GM19397 (cell line): Measurements from ENCODE around the gene DCST1.
A peak's percentile ranks its signal among the peaks of the same experiment; 100 is the strongest.
"Not testable (repeated sequence)": the region's sequence is repeated elsewhere in the genome, so short reads cannot be mapped to it uniquely, and the experiment has no call there.

Source experiments
- ATAC-seq: cut with Tn5 transposase; IDR thresholded peaks from one replicate; pipeline ENCODE4 v1.9.1; 2021; ENCODE audit warnings: mild to moderate bottlenecking, moderate library complexity; ENCODE audit not compliant: unreplicated experiment

The DCST1 gene

GRCh38 chr1:155033524-155033923, at the start of gene DCST1, which contains the start of gene DCST2:
Gene DCST1 (plus strand): TSS chr1:155033824. CDS start chr1:155034037, 213 bp downstream.
Gene DCST2 (minus strand): TSS chr1:155033781. CDS start chr1:155033701, 80 bp downstream.
- ATAC-seq: no peak

GRCh38 chr1:154986736-154987135, 46.9 kb upstream of the DCST1 start:
- not testable (repeated sequence) for ATAC-seq

- no peak for ATAC-seq
Observed at GRCh38 chr1:154987326-154987725, 46.3 kb upstream of the DCST1 start.

GRCh38 chr1:154988058-154988954, 45.3 kb upstream of the DCST1 start:
- ATAC-seq: no peak

GRCh38 chr1:154989195-154989860, 44.3 kb upstream of the DCST1 start:
- no peak for ATAC-seq

- ATAC-seq: no peak
Observed at GRCh38 chr1:154990276-154990675, 43.3 kb upstream of the DCST1 start.

- no peak for ATAC-seq
Observed at GRCh38 chr1:154992721-154993571, 40.7 kb upstream of the DCST1 start.

- ATAC-seq: no peak
Observed at GRCh38 chr1:154993572-154994268, 39.9 kb upstream of the DCST1 start, which contains the start of gene LENEP. Gene LENEP (plus strand): TSS chr1:154993586. CDS start chr1:154993608, 22 bp downstream.

- ATAC-seq: no peak
Observed at GRCh38 chr1:154994269-154994587, 39.4 kb upstream of the DCST1 start.

- ATAC-seq: no peak
Observed at GRCh38 chr1:154994591-154994990, 39.0 kb upstream of the DCST1 start.

GRCh38 chr1:154995301-154995983, 38.2 kb upstream of the DCST1 start:
- ATAC-seq: not testable (repeated sequence)

GRCh38 chr1:154996966-154997701, 36.5 kb upstream of the DCST1 start:
- no peak for ATAC-seq

- ATAC-seq: no peak
Observed at GRCh38 chr1:154998201-154998780, 35.3 kb upstream of the DCST1 start.

GRCh38 chr1:154998818-154999570, 34.6 kb upstream of the DCST1 start:
- no peak for ATAC-seq

- ATAC-seq: no peak
Observed at GRCh38 chr1:154999571-155000410, 33.8 kb upstream of the DCST1 start.

GRCh38 chr1:155000411-155000725, 33.3 kb upstream of the DCST1 start:
- ATAC-seq: no peak

- ATAC-seq: peak; percentile 31
Observed at GRCh38 chr1:155000726-155001424, 32.7 kb upstream of the DCST1 start.
